A673 (cell line): ENCODE results near the gene TM7SF3. TPM values are rescaled to one million over a fixed set of nuclear protein-coding genes. Genes with fewer than 3 reads are reported as not detected.

ENCODE experiments used
- Bru-seq: library from RNA; stranded (reverse); fragments of 400-500 nt; gene quantifications from one replicate; lab custom pipeline; 2021; lab: Mats Ljungman, UMichigan
- BruChase-seq, 2 experiments: library from RNA; stranded (reverse); fragments of 400-500 nt; gene quantifications; one replicate each; lab custom pipeline; 2021; lab: Mats Ljungman, UMichigan
- BruUV-seq: library from RNA; stranded (reverse); fragments of 400-500 nt; replicated peaks from 2 replicates; lab custom pipeline; 2021; lab: Mats Ljungman, UMichigan
- CTCF ChIA-PET: fragments of 300-600 bp; sonication (Branson Sonifier 250); formaldehyde crosslinking; loops from one replicate; lab custom pipeline; 2022; ENCODE audit warnings: antibody characterized with exemption; lab: Charles Lee
- POLR2A ChIA-PET: fragments of 300-600 bp; sonication (Branson Sonifier 250); formaldehyde crosslinking; loops from one replicate; lab custom pipeline; 2022; ENCODE audit warnings: antibody characterized with exemption; ENCODE audit not compliant: low non-redundant PET; lab: Charles Lee
- DNase-seq: peaks from one replicate; pipeline ENCODE4 v3.0.0-alpha.2; 2015; ENCODE audit warnings: low spot score
- H3K27ac ChIP-seq: fragments of 200-600 bp; sonication (generic); 2 replicates; pipeline ENCODE4 v1.5.1; 2016; ENCODE audit warnings: mixed run types, low read depth, mild to moderate bottlenecking, mixed read lengths, antibody characterized with exemption, low read length; ENCODE audit not compliant: poor library complexity, severe bottlenecking
- H3K27me3 ChIP-seq: fragments of 200-600 bp; sonication (generic); replicated peaks from 2 replicates; pipeline ENCODE4 v1.6.1; 2017; ENCODE audit warnings: mixed run types, low read depth, mild to moderate bottlenecking, mixed read lengths, antibody characterized with exemption, low read length; ENCODE audit not compliant: insufficient read depth, poor library complexity
- H3K36me3 ChIP-seq: fragments of 200-600 bp; sonication (generic); 2 replicates; pipeline ENCODE4 v1.6.1; 2016; ENCODE audit warnings: mixed run types, mild to moderate bottlenecking, mixed read lengths, antibody characterized with exemption, low read length; ENCODE audit not compliant: insufficient read depth, poor library complexity, severe bottlenecking
- H3K4me1 ChIP-seq: fragments of 200-600 bp; sonication (generic); 2 replicates; pipeline ENCODE4 v1.6.1; 2017; ENCODE audit warnings: mixed run types, mild to moderate bottlenecking, mixed read lengths, antibody characterized with exemption, low read length; ENCODE audit not compliant: insufficient read depth, poor library complexity, severe bottlenecking
- H3K4me3 ChIP-seq: fragments of 200-600 bp; sonication (generic); 2 replicates; pipeline ENCODE4 v1.5.1; 2016; ENCODE audit warnings: low read depth, mixed run types, mild to moderate bottlenecking, mixed read lengths, low read length; ENCODE audit not compliant: poor library complexity, severe bottlenecking
- H3K9me3 ChIP-seq: fragments of 200-600 bp; sonication (generic); 2 replicates; pipeline ENCODE4 v1.6.1; 2016; ENCODE audit warnings: mixed run types, low read depth, mild to moderate bottlenecking, mixed read lengths, antibody characterized with exemption, low read length; ENCODE audit not compliant: poor library complexity, severe bottlenecking
- CTCF ChIP-seq: fragments of 300-800, 200-600 bp; sonication (generic); conservative IDR thresholded peaks from 2 replicates; pipeline ENCODE4 v1.5.1; 2017; ENCODE audit warnings: low read depth, mild to moderate bottlenecking, antibody characterized with exemption, low read length, moderate library complexity, mixed read lengths
- EZH2 ChIP-seq: fragments of 200-600 bp; sonication (generic); IDR thresholded peaks from 2 replicates; pipeline ENCODE4 v1.6.1; 2017; ENCODE audit warnings: borderline replicate concordance, low read depth, mild to moderate bottlenecking, mixed read lengths, antibody characterized with exemption, low read length; ENCODE audit not compliant: poor library complexity, severe bottlenecking
- intact Hi-C: fragments of 100-400 bp; cut with micrococcal nuclease; formaldehyde crosslinking; loops from one replicate; pipeline ENCODE4 v1.10.0; 2022; ENCODE audit not compliant: unreplicated experiment
- long read RNA-seq: library from polyadenylated mRNA; stranded (forward); transcript quantifications from one replicate; pipeline ENCODE4 v2.0.0, GENCODE V29; 2022
- total RNA-seq: library from RNA; stranded (reverse); gene quantifications from 2 replicates; pipeline ENCODE4 v1.2.3, GENCODE V29; 2021

TM7SF3 gene
- total RNA-seq, result 51.1 and 53.5 TPM in 2 replicates
- percentile 74 among the genes with signal in this experiment for Bru-seq, nascent RNA
- percentile 81 among the genes with signal in this experiment for BruChase-seq, experiment 1, labeled RNA remaining after a 2-hour chase
- percentile 81 among the genes with signal in this experiment for BruChase-seq, experiment 2, labeled RNA remaining after a 6-hour chase
- long read RNA-seq, transcript TM7SF3-201 (12 exons, 2,709 nt), result major isoform, 110 of 195 reads
- long read RNA-seq, partial matches to known transcripts, result 3 of 195 reads
- long read RNA-seq, other reads (novel, unspliced or antisense), result 80 of 195 reads

GRCh38 chr12:27014085-27014858, at the start of gene TM7SF3:
TSS of gene TM7SF3 (minus strand) at chr12:27014384. CDS start at chr12:27014168, 216 bp downstream.
- Histone ChIP-seq H3K4me3 (peak within 1 kb of the TSS; percentile 92), H3K27ac (peak within 1 kb of the TSS; percentile 71), H3K36me3 (no peaks in the 10 kb centered on the region), H3K4me1 (peaks cover 9% of the 10 kb centered on the region), H3K9me3 (no peaks in the 10 kb centered on the region), H3K27me3 (no peaks in the 10 kb centered on the region)
- ChIA-PET POLR2A (interaction anchor here (0.5 kb wide), 1 partner anchor 157 kb away, joined by 3 read pairs; no protein-coding TSS in a partner anchor), CTCF (interaction anchor here (0.5 to 0.6 kb wide), 2 partner anchors 173 to 182 kb away, joined by 4 to 7 read pairs; partner anchors contain the start of gene ITPR2)
- TF ChIP-seq EZH2 (no peak), CTCF (peak; percentile 82)
- no TSS peak for BruUV-seq
- peak; percentile 95 for DNase-seq
- intact Hi-C loops, result loop anchor here (2.0 to 10.0 kb wide), 5 partner anchors 77 to 691 kb away; partner anchors contain the start of genes FGFR1OP2 and INTS13

GRCh38 chr12:27063250-27063851, 49.2 kb upstream of the TM7SF3 start:
- DNase-seq, result no peak
- no peaks in the 10 kb centered on the region for H3K36me3 ChIP-seq
- BruUV-seq, result no TSS peak
- ChIA-PET POLR2A (no interaction called here), CTCF (no interaction called here)
- H3K4me3 ChIP-seq, result no peak overlapping the region
- no peak for TF ChIP-seq EZH2
- TF ChIP-seq CTCF, result no peak
- intact Hi-C loops, result no loop called here
- no peaks in the 10 kb centered on the region for H3K27me3 ChIP-seq
- H3K27ac ChIP-seq, result no peak overlapping the region
- H3K4me1 ChIP-seq, result no peaks in the 10 kb centered on the region
- no peaks in the 10 kb centered on the region for H3K9me3 ChIP-seq

- intact Hi-C loops, result no loop called here
- no peak overlapping the region for H3K27ac ChIP-seq
- TF ChIP-seq CTCF (no peak), EZH2 (no peak)
- no peaks in the 10 kb centered on the region for H3K36me3 ChIP-seq
- ChIA-PET CTCF (no interaction called here), POLR2A (no interaction called here)
- DNase-seq, result no peak
- no peaks in the 10 kb centered on the region for H3K9me3 ChIP-seq
- no peaks in the 10 kb centered on the region for H3K4me1 ChIP-seq
- no peak overlapping the region for H3K4me3 ChIP-seq
- H3K27me3 ChIP-seq, result no peaks in the 10 kb centered on the region
- no TSS peak for BruUV-seq
These were observed 47.1 kb upstream of the TM7SF3 start for GRCh38 chr12:27061317-27061716.
